Measurements from ENCODE around the gene BRS3. TPM values are rescaled to one million over a fixed set of nuclear protein-coding genes. Genes with fewer than 3 reads are reported as not detected.
A peak's percentile ranks its signal among the peaks of the same experiment; 100 is the strongest.

The BRS3 gene
- total and polyA plus RNA-seq, 8 donors = not detected

GRCh38 chrX:136477026-136477425, 10.7 kb upstream of the BRS3 start:
- Histone ChIP-seq H3K4me3 (no peak overlapping the region), H3K27ac (no peak overlapping the region), H3K27me3 (no peaks in the 10 kb centered on the region), H3K9me3 (no peaks in the 10 kb centered on the region), H3K36me3 (no peaks in the 10 kb centered on the region), H3K4me1 (no peaks in the 10 kb centered on the region)
- TF ChIP-seq POLR2A (IDR thresholded peaks at IDR 0.05) = no peak
- TF ChIP-seq, protein P1, sequence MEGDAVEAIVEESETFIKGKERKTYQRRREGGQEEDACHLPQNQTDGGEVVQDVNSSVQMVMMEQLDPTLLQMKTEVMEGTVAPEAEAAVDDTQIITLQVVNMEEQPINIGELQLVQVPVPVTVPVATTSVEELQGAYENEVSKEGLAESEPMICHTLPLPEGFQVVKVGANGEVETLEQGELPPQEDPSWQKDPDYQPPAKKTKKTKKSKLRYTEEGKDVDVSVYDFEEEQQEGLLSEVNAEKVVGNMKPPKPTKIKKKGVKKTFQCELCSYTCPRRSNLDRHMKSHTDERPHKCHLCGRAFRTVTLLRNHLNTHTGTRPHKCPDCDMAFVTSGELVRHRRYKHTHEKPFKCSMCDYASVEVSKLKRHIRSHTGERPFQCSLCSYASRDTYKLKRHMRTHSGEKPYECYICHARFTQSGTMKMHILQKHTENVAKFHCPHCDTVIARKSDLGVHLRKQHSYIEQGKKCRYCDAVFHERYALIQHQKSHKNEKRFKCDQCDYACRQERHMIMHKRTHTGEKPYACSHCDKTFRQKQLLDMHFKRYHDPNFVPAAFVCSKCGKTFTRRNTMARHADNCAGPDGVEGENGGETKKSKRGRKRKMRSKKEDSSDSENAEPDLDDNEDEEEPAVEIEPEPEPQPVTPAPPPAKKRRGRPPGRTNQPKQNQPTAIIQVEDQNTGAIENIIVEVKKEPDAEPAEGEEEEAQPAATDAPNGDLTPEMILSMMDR (IDR thresholded peaks at IDR 0.05) = no peak
- no peak for TF ChIP-seq EP300 (IDR thresholded peaks at IDR 0.05)
- TF ChIP-seq POLR2AphosphoS5 (IDR thresholded peaks at IDR 0.05) = no peak
- intact Hi-C loops (cut with DNase I; ENCODE audit: low total_unique reads) = no loop called here
- WGBS, 5 donors = 65 to 80% (median 69%) methylated on average over 2 of the region's 2 CpGs
- DNase-seq = no peak

GRCh38 chrX:136480383-136480782, 7.4 kb upstream of the BRS3 start:
- WGBS, 5 donors = 25 to 46% (median 36%) methylated on average over 4 of the region's 4 CpGs
- intact Hi-C loops (cut with DNase I; ENCODE audit: low total_unique reads) = no loop called here

DNA sequence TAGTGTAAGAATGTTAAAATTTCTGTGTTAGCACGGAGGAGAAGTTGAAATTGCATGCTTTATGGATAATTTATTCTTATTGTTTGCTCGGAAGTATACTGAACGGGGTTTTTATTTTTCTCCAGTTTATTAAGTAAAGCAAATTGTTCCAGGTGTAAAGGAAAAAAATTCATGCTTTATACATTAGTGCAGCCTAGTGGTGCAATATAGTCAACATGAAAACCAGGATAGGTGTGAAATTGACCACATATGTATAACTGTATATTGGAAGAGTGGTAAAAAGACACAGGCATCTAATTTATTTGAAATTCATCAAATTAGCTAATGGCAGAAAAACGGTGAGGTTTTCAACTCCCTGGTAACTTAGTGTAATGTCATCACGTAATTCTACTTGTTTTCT, 959 bp downstream of the BRS3 start:
- no peak for DNase-seq
- intact Hi-C loops (cut with DNase I; ENCODE audit: low total_unique reads) = no loop called here
- H3K27ac ChIP-seq = no peak overlapping the region
- no peaks in the 10 kb centered on the region for H3K4me1 ChIP-seq
- H3K9me3 ChIP-seq = no peaks in the 10 kb centered on the region
- 40 to 43% (median 41%) methylated on average over 5 of the region's 5 CpGs for WGBS, 5 donors
- TF ChIP-seq EP300 (IDR thresholded peaks at IDR 0.05) (no peak), POLR2AphosphoS5 (IDR thresholded peaks at IDR 0.05) (no peak), POLR2A (IDR thresholded peaks at IDR 0.05) (no peak)
- TF ChIP-seq, protein P1 (IDR thresholded peaks at IDR 0.05) = peak in 1 of 7 experiments; percentile 9
- H3K4me3 ChIP-seq = no peak overlapping the region
- H3K27me3 ChIP-seq = peaks cover 0 to 11% (median 0%) of the 10 kb centered on the region in 3 donors
- H3K36me3 ChIP-seq = no peaks in the 10 kb centered on the region

More at GRCh38 chrX:136480383-136480782, 7.4 kb upstream of the BRS3 start:
- peak in 1 of 2 donors; percentile 36 for DNase-seq
- TF ChIP-seq EP300 (IDR thresholded peaks at IDR 0.05) = no peak
- TF ChIP-seq, protein P1 (IDR thresholded peaks at IDR 0.05) = no peak
- TF ChIP-seq POLR2A (IDR thresholded peaks at IDR 0.05) = no peak
- no peak for TF ChIP-seq POLR2AphosphoS5 (IDR thresholded peaks at IDR 0.05)
- Histone ChIP-seq H3K27me3 (no peaks in the 10 kb centered on the region), H3K4me3 (no peak overlapping the region), H3K36me3 (no peaks in the 10 kb centered on the region), H3K27ac (no peak overlapping the region), H3K4me1 (no peaks in the 10 kb centered on the region), H3K9me3 (no peaks in the 10 kb centered on the region)

- DNase-seq = no peak
- Histone ChIP-seq H3K9me3 (peaks cover 0 to 3% (median 0%) of the 10 kb centered on the region in 4 donors), H3K36me3 (no peaks in the 10 kb centered on the region), H3K4me3 (no peak overlapping the region), H3K4me1 (no peaks in the 10 kb centered on the region), H3K27ac (no peak overlapping the region), H3K27me3 (peaks cover 0 to 11% (median 4%) of the 10 kb centered on the region in 3 donors)
- 48 to 71% (median 64%) methylated on average over 4 to 6 of the region's 6 CpGs for WGBS, 5 donors
- intact Hi-C loops (cut with DNase I; ENCODE audit: low total_unique reads) = no loop called here
- TF ChIP-seq POLR2A (IDR thresholded peaks at IDR 0.05) (no peak), POLR2AphosphoS5 (IDR thresholded peaks at IDR 0.05) (no peak), EP300 (IDR thresholded peaks at IDR 0.05) (no peak)
- TF ChIP-seq, protein P1 (IDR thresholded peaks at IDR 0.05) = no peak
These were observed 4.1 kb downstream of the BRS3 start for GRCh38 chrX:136491832-136492231.

Measured in stomach (tissue), 9 donors.